ENCODE results near the gene PRICKLE2.

Gene PRICKLE2

GRCh38 chr3:64260431-64260830, 35.2 kb upstream of the PRICKLE2 start:
- no peak overlapping the region for H3K27ac ChIP-seq

DNA sequence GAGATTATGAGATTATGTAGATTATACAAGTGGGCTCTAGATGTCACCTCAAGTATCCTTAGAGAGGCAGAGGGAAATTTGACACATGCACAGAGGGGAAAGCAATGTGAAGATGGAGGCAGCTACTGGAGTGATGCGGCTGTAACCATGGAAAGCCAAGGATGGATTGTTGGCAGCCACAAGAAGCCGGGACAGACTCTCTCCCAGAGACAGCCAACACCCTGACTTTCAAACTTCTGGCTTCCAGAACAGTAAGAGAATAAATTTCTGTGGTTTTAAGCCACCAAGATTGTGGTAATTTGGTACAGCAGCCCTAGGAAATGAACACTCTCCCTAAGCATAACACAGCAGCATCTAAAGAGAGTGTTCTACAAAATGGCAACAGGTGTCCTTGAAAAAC, 34.4 kb upstream of the PRICKLE2 start:
- TF ChIP-seq ZFX (IDR thresholded peaks at IDR 0.05; ENCODE audit: borderline replicate concordance): no peak
- TF ChIP-seq, protein P1, sequence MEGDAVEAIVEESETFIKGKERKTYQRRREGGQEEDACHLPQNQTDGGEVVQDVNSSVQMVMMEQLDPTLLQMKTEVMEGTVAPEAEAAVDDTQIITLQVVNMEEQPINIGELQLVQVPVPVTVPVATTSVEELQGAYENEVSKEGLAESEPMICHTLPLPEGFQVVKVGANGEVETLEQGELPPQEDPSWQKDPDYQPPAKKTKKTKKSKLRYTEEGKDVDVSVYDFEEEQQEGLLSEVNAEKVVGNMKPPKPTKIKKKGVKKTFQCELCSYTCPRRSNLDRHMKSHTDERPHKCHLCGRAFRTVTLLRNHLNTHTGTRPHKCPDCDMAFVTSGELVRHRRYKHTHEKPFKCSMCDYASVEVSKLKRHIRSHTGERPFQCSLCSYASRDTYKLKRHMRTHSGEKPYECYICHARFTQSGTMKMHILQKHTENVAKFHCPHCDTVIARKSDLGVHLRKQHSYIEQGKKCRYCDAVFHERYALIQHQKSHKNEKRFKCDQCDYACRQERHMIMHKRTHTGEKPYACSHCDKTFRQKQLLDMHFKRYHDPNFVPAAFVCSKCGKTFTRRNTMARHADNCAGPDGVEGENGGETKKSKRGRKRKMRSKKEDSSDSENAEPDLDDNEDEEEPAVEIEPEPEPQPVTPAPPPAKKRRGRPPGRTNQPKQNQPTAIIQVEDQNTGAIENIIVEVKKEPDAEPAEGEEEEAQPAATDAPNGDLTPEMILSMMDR (IDR thresholded peaks at IDR 0.05): no peak
- H3K27ac ChIP-seq: no peak overlapping the region

More at GRCh38 chr3:64260431-64260830, 35.2 kb upstream of the PRICKLE2 start:
- TF ChIP-seq, protein P1 (IDR thresholded peaks at IDR 0.05): no peak
- no peak for TF ChIP-seq ZFX (IDR thresholded peaks at IDR 0.05; ENCODE audit: borderline replicate concordance)

DNA sequence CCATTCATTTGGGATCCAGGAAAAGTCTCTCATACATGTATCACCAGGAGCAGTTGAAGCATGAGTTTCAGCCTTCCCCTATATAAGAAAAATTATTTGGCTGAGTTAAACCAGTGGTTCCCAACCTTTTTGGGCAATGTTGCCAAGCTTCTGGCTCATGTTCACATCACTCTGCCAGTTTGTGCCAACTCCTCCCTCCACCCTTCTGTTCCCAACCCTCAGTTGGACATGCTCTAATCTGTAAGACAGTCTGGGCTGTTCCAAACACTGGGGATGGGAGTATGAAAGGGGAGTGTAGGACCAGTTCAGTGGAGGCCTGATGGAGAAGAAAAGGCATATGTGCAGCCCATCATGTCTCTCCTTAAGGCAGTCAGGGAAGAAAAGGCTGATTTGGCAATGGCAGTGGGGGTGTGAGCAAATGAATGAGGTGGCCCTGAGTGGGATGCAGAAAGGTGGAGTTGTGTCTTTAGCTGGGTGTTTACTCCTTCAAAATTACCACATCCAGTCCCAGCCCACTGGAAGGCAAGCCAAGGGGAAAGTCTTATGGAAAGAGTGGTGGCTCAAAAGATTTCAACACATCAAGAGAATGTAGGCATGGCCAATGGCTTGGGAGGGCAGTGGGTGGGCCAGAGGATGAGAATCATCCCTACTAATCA, 32.0 kb upstream of the PRICKLE2 start:
- H3K27ac ChIP-seq: no peak overlapping the region
- no peak for TF ChIP-seq ZFX (IDR thresholded peaks at IDR 0.05; ENCODE audit: borderline replicate concordance)
- TF ChIP-seq, protein P1 (IDR thresholded peaks at IDR 0.05): no peak

DNA sequence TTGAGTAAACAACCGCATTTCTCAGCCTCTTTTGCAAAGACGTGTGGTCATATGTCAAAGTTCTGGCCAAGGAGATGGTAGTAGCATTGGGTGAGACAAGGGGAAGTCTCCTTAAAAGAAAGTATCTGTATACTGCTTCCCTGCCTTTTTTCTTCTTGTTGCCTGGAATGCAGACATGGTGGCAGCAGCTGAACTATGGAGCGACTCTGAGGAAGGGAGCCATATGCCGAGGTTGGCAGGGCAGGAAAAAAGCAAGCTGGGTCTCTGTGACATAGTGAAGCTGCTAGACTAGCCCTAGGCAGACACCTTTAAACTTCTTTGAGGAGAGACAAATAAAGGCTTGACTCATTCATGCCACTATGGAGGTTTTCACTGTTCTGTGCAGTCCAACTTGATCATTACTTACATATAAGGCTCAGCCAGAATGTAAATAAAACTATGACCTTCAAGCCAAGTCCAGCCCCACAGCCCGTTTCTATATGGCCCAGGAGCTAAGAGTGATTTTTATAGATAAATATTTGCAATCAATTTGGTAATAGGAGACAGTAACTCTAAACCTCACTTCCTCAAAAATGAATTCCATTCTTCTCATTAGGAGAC, 30.6 kb upstream of the PRICKLE2 start:
- H3K27ac ChIP-seq: peak overlapping the region; percentile 50
- TF ChIP-seq, protein P1 (IDR thresholded peaks at IDR 0.05): no peak
- no peak for TF ChIP-seq ZFX (IDR thresholded peaks at IDR 0.05; ENCODE audit: borderline replicate concordance)

DNA sequence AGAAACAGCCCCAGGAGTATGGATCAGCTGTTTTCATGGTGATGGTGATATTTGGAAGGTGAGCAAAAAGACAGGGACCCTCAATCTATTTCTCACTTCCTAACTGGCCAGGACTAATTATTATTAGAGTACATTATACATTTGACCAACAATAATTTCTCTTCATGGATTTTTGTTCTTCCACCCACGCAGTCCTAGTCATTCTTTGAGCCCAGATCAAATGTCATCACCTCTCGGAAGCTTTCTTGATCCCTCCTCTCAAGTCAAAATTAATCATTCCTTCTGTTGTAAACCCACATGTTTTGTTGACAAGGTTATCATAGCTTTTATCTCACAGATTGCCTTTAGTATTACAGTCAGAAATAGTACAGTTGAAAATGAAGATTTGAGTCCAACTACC, 29.2 kb upstream of the PRICKLE2 start:
- TF ChIP-seq, protein P1 (IDR thresholded peaks at IDR 0.05): no peak
- no peak for TF ChIP-seq ZFX (IDR thresholded peaks at IDR 0.05; ENCODE audit: borderline replicate concordance)
- no peak overlapping the region for H3K27ac ChIP-seq

- no peak overlapping the region for H3K27ac ChIP-seq
- no peak for TF ChIP-seq ZFX (IDR thresholded peaks at IDR 0.05; ENCODE audit: borderline replicate concordance)
- TF ChIP-seq, protein P1 (IDR thresholded peaks at IDR 0.05): no peak
Measured at GRCh38 chr3:64253689-64254088, 28.4 kb upstream of the PRICKLE2 start.

- H3K27ac ChIP-seq: no peak overlapping the region
- TF ChIP-seq, protein P1 (IDR thresholded peaks at IDR 0.05): no peak
- TF ChIP-seq ZFX (IDR thresholded peaks at IDR 0.05; ENCODE audit: borderline replicate concordance): no peak
Measured at GRCh38 chr3:64251019-64251418, 25.8 kb upstream of the PRICKLE2 start.
